Mammary epithelial cell (primary cell): ENCODE results near the gene FOXM1.

ENCODE experiments used
- EZH2 ChIP-seq: IDR thresholded peaks from 2 replicates; pipeline ENCODE4 v1.6.1; 2012; ENCODE audit warnings: low read length, inconsistent platforms, borderline replicate concordance
- TF ChIP-seq, protein P1 (sequence below), 2 donors: IDR thresholded peaks in 1 of 2; conservative IDR thresholded peaks in 1 of 2; 2 replicates each; pipeline ENCODE4 v1.5.1; 2011 to 2012; ENCODE audit warnings: inconsistent platforms in 2 of 2, low read length in 2 of 2, mild to moderate bottlenecking in 2 of 2, control low read depth in 1 of 2, low read depth in 1 of 2; ENCODE audit not compliant: insufficient read depth in 1 of 2; ENCODE audit errors: extremely low read depth in 1 of 2

DNA sequence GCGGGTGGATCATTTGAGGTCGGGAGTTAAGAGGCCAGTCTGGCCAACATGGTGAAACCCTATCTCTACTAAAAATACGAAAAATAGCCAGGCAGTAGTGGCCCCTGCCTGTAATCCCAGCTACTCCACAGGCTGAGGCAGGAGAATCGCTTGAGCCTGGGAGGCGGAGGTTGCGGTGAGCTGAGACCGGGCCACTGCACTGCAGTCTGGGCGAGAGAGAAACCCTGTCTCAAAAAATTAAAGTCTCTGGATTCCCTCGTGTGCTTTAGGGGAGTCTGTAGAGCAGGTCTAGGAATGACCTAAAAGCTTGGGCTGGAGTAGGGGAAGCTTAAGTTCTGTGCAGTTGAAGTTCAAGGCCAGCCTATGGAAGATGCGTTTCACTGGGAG is 13.0 kb upstream of the FOXM1 start:
- TF ChIP-seq, protein P1, sequence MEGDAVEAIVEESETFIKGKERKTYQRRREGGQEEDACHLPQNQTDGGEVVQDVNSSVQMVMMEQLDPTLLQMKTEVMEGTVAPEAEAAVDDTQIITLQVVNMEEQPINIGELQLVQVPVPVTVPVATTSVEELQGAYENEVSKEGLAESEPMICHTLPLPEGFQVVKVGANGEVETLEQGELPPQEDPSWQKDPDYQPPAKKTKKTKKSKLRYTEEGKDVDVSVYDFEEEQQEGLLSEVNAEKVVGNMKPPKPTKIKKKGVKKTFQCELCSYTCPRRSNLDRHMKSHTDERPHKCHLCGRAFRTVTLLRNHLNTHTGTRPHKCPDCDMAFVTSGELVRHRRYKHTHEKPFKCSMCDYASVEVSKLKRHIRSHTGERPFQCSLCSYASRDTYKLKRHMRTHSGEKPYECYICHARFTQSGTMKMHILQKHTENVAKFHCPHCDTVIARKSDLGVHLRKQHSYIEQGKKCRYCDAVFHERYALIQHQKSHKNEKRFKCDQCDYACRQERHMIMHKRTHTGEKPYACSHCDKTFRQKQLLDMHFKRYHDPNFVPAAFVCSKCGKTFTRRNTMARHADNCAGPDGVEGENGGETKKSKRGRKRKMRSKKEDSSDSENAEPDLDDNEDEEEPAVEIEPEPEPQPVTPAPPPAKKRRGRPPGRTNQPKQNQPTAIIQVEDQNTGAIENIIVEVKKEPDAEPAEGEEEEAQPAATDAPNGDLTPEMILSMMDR (conservative IDR thresholded peaks at IDR 0.05 in 1 of 2, IDR thresholded peaks at IDR 0.05 in 1 of 2; ENCODE audit: extremely low read depth in 1 of 2, insufficient read depth in 1 of 2, low read depth in 1 of 2, low read length in 2 of 2), result no peak
- TF ChIP-seq EZH2, result no peak
